HT1080 (cell line): ENCODE results near the gene CALN1. TPM values are rescaled to one million over a fixed set of nuclear protein-coding genes. Genes with fewer than 3 reads are reported as not detected.

Experiments
- DNase-seq: peaks from one replicate; pipeline ENCODE4 v3.0.0-alpha.2; 2015; ENCODE audit warnings: low read depth
- total RNA-seq: library from RNA; depleted of rRNA; stranded (reverse); fragments of >200 nt; shearing (Covaris generic); gene quantifications from 2 replicates; pipeline ENCODE4 v1.2.3, GENCODE V29; 2014

The CALN1 gene
- total RNA-seq, 1 experiment from 2014 or later = 1.9 TPM

- no peak for DNase-seq
These were observed 363.7 kb downstream of the CALN1 start for GRCh38 chr7:72048420-72048819.

DNA sequence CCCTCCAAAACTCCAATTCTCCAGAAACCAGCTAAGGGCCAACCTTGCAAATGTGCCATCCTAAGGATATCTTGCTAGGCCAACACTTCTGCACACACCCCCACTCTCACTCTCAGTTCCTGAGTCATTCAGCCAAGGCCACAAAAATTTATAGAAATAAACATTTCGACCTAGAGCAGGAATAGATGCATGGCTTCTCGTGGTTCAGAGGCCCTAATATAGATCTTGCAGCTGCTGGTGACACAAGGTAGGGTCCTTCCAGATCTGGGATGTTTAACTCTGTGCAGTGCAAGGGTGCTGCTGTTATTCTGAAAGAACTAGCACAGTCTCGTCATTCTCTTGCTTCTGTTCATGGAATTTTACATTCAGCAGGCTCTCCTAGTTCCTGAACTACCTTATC, 369.3 kb downstream of the CALN1 start:
- peak; percentile 28 for DNase-seq

DNA sequence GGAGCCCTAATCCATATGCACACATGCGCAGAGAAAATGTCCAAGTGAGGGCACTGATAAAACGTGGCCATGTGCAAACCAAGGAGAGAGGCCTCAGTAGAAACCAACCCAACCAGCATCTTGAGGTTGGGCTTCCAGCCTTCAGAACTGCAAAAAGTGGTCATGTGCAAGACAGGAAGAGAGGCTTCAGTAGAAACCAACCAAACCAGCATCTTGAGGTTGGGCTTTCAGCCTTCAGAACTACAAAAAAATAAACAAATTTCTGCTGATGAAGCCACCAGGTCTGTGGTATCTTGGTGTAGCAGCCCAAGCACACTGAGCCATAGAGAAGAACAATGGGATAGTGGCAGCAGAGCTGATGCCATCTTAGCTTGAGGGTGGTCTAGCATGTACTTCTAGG, 371.5 kb downstream of the CALN1 start:
- no peak for DNase-seq

DNA sequence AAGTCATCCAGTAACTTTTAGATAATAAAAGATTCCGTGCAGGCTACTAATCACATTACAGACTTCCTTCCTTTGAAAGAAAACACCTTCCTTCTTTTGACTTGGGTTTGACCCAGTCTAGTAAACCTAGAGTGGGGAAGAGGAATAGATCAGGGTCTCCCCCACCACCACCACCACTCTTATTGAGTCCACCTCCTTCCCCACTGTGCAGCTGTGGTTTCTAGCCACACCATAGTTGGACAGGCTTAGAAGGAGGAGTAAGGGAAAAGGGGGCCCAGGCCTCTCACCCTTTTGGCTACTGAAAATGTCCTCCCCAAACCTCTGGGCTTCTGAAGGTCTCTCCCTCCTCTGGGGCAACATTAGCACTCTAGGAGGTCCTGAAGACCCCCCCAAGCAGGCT, 372.7 kb downstream of the CALN1 start:
- DNase-seq = no peak

DNA sequence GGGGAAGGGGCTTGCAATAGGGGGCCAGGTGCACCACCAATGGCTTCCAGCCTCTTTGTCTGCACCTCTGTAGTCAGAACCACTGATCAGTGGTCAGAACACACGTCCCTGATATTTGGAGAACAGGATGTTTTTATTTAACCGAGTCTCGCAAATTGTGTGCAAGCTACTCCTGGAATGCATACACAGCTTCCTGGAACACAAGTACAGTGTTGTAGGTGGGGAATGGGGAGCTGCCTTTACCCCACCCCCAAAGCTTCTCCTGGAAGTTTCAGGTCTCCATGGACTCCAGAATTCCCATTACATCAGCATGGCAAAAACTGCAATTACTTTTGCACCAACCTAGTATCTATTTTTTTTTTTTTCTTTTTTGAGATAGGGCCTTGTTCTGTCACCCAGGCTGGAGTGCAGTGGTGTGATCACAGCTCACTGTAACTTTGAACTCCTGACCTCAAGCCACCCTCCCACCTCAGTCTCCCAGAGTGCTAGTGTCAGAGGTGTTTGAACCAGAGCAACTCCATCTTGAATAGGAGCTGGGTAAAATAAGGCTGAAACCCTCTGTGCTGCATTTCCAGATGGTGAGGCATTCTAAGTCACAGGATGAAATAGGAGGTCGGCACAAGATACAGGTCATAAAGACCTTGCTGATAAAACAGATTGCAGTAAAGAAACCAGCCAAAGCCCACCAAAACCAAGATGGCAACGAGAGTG, 374.0 kb downstream of the CALN1 start:
- DNase-seq = no peak

DNA sequence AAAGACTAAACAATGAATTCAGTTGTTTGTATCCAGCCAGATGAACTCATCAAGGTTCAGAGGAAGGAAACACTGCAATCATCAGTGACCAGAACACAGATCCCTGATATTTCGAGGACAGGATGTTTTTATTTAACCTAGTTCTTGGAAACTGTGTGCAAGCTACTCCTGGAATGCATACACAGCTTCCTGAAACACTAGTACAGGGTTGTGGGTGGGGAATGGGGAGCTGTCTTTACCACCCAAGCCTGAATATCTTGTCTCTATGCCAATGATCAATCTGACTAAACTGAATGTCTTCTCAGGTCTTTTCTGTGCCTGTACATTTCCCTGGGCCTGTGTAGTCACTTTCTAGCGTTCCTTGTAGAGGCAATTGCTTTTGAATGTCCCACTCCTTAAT, 374.6 kb downstream of the CALN1 start:
- peak; percentile 7 for DNase-seq

DNA sequence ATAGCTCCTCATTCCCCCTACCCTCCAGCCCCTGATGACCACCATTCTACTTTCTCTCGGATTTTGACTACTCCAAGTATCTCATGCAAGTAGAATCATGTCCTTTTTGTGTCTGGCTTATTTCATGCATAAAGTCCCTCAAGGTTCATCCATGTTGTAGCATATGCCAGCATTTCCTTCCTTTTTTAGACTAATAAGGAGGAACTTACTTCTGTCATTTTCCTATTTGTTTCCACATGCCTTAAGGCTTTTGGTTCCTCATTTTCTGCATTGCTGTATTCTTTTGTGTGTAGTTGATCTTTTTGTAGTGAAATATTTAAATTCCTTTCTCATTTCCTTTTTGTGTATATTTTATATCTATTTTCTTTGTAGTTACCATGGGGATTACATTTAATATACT, 376.9 kb downstream of the CALN1 start:
- DNase-seq = no peak

DNA sequence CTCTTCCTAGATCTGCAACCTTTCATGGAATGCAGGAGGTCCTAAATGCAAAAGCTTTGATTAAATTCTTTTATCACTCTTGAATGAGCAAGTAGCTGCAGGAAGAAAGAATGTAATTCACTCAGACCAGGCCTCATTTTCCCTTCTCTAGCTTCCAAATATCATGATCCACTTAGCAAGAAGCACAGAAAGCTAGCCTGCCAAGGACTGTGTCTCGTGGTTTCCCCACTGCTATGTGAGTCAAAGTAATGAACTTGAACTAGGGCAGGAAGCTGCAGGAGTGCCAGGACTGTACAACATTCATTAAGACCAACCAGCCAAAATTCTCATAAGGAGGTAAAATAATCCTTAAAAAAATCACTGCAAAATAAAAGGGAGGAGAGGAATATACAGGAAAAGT, 379.2 kb downstream of the CALN1 start:
- no peak for DNase-seq

- no peak for DNase-seq
These were observed 381.0 kb downstream of the CALN1 start for GRCh38 chr7:72030994-72031667.

DNA sequence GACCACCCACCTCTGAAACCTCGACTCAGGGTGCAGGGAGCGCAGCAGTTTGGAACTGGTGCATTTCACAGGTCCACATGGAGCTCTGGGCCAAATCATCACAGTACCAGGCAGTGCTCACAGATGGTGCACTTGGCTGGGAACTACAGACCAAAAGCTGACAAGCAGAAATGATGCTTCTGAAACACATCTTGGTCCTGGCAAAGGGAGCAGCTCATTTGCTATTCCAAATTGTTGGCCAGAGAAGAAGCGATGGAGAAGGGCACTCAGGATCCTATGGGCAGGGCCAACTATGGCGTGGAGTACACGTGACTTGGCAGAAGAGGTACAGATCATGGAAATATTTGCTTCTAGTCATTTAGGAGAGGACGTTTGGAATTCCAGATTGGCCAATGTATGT, 383.9 kb downstream of the CALN1 start:
- DNase-seq = no peak

DNA sequence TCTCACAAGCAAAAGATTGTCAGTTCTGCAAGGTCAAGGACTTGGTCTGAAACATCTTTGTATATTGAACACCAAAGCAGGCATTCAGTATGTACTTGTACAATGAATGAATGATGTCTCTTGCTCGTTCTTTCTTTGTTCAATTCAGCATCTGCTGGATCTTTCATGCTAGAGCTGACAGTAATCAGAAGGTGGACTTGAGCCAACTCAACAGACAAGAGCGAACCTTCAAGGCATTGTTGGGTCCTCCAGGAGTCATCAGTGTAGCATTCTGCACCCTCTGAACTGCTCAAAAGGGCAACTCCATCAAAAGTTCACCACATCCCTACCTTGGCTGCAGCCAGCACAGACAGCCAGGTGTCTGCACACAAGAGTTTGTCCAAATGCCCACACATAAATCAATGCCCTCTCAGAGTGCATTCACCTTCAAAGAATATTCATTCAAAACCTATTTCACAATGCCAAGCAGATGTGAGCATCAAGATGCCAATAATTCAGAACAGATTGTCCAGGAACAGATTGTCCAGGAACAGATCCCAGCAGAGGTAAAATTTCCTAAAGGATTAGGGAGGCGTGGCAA, 386.7 kb downstream of the CALN1 start:
- no peak for DNase-seq

GRCh38 chr7:72023926-72024325, 388.2 kb downstream of the CALN1 start:
- no peak for DNase-seq

GRCh38 chr7:72021716-72022115, 390.4 kb downstream of the CALN1 start:
- no peak for DNase-seq

DNA sequence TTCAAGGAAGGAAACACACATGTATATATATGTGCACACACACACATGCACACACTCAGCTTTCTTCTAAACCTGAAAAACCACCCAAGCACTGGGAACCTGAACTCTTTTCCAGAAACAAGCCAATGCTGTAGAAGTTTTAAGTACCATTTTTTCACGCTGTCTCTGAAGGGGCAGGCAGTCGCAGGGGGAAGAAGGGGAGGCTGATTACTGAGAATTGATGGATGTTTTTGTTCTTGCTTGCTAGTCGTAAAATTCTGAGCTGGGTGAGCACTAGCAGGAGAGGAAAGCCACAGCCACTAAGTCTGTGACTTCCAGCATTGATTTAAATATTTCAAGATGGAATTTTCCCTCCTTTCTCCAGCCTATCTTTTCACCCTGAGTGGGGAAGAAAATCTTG, 391.8 kb downstream of the CALN1 start:
- no peak for DNase-seq

- DNase-seq = no peak
These were observed 392.7 kb downstream of the CALN1 start for GRCh38 chr7:72019436-72019835.

DNA sequence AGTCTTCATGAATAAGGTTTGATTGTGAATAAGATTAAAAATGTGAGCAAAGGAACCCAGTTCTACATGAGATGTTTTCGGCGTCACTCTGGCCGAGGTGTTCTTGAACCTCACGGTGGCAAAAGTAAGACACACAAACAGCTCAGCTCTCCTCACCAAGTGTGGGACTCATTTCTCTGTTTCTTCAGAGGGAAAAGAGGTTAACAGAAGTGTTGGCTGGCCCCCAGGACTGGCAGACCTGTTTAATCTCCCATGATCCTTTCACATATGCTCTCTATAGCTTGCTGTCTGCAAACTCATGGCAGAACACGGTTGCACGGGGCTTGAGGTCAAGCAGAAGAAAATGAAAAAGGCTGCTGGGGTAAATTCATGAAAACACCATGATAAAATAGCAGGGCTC, 394.4 kb downstream of the CALN1 start:
- no peak for DNase-seq

DNA sequence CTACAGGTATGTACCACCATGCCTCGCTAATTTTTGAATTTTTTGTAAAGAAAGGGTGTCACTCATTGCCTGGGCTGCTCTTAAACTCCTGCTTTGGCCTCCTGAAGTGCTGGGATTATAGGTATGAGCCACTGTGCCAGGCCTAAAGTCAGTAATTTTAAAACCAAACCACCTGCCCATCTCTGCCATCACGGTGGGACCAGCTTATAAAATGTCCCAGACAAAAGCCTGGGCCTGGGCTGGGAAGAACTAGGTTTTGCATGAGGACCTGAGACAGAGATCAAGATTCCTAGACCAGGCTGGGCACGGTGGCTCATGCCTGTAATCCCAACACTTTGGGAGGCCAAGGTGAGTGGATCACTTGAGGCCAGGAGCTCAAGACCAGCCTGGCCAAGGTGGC, 395.6 kb downstream of the CALN1 start:
- DNase-seq = no peak

DNA sequence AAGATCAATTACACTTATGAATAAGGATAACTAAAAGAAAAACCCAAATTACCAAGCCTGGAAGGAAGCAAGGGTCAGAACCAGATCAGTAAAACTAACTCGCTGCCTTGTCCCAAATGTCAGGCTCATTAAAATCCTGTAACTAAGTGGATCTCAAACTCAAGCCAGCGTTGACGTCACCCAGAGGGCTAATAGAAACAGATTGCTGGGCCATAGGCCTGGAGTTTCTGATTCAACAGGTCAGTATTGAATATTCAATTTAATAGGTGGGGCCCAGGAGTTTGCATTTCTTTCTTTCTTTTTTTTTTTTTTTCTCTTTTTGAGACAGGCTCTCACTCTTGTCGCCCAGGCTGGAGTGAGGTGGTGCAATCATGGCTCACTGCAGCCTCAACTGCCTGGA, 397.0 kb downstream of the CALN1 start:
- DNase-seq = no peak

DNA sequence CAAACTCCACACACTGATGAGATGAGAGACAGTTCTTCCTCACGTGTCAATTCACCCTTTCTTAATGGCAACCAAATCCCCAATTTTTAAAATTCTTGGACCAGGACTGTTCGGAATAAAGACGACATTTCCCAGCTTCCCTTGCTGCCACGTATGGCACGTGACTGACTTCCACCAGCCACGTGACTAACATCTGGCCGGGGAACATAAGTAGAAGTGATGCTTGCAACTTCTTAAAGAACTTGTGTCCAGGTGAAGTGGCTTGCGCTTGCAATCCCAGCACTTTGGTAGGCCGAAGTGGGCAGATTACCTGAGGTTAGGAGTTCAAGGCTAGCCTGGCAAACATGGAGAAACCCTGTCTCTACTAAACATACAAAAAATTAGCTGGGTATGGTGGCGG, 405.1 kb downstream of the CALN1 start:
- DNase-seq = no peak

DNA sequence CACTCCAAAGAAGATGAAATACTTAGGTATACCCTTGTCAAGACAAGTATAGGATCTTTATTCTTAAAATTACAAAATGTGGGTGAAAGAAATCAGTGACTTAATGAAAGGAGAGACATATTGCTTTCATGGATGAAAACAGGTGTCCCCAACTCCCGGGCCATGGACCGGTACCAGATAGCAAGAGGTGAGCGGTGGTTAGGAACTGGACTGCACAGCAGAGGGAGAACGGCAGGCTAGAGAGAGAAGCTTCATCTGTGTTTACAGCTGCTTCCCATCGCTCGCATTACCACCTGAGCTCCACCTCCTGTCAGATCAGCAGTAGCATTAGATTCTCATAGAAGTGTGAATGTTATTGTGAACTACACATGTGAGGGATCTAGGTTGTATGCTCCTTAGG, 408.9 kb downstream of the CALN1 start:
- no peak for DNase-seq

DNA sequence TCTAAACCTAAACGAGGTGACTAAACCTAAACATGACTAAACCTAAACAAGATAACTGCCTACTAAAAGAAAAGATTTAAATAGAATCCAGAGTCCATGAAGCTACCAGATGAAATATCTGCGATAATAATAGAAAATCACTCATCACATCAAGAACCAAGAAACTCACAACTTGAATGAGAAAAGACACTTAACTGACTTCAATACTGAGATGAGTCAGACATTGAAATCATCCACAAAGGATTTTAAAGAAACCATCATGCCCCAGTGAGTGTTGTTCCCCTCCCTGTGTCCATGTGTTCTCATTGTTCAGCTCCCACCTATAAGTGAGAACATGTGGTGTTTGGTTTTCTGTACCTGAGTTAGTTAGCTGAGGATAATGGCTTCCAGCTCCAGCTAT, 416.0 kb downstream of the CALN1 start:
- no peak for DNase-seq

GRCh38 chr7:71995111-71995510, 417.0 kb downstream of the CALN1 start:
- no peak for DNase-seq

- DNase-seq = no peak
These were observed 420.6 kb downstream of the CALN1 start for GRCh38 chr7:71991586-71991985.
